22Rv1 (cell line): Measurements from ENCODE around the gene EYS.

Experiments used
- H3K27ac ChIP-seq: fragments of 450-650 bp; 2 replicates; pipeline ENCODE4 v1.5.1; 2017
- CTCF ChIP-seq: fragments of 450-650 bp; IDR thresholded peaks from 2 replicates; pipeline ENCODE4 v1.5.1; 2017; ENCODE audit warnings: mild to moderate bottlenecking
- ZFX ChIP-seq: fragments of 450-650 bp; IDR thresholded peaks from 2 replicates; pipeline ENCODE4 v1.6.1; 2017; ENCODE audit warnings: antibody characterized with exemption, borderline replicate concordance

EYS gene

GRCh38 chr6:64932486-64932885 is 774.5 kb downstream of the EYS start:
- H3K27ac ChIP-seq, result no peak overlapping the region
- TF ChIP-seq ZFX (no peak), CTCF (no peak)

- no peak overlapping the region for H3K27ac ChIP-seq
- TF ChIP-seq ZFX (no peak), CTCF (no peak)
These were observed 776.3 kb downstream of the EYS start for GRCh38 chr6:64930681-64931080.

- TF ChIP-seq ZFX (no peak), CTCF (no peak)
- no peak overlapping the region for H3K27ac ChIP-seq
These were observed 781.0 kb downstream of the EYS start for GRCh38 chr6:64926051-64926450.

GRCh38 chr6:64920257-64920656 is 786.8 kb downstream of the EYS start:
- TF ChIP-seq CTCF, result no peak
- TF ChIP-seq ZFX, result no peak
- H3K27ac ChIP-seq, result no peak overlapping the region

GRCh38 chr6:64914124-64914523 is 792.9 kb downstream of the EYS start:
- no peak overlapping the region for H3K27ac ChIP-seq
- no peak for TF ChIP-seq ZFX
- no peak for TF ChIP-seq CTCF

GRCh38 chr6:64912966-64913365 is 794.1 kb downstream of the EYS start:
- TF ChIP-seq ZFX (no peak), CTCF (no peak)

GRCh38 chr6:64908104-64908503 is 798.9 kb downstream of the EYS start:
- TF ChIP-seq ZFX (no peak), CTCF (no peak)
- no peak overlapping the region for H3K27ac ChIP-seq

More at GRCh38 chr6:64912966-64913365, 794.1 kb downstream of the EYS start:
- no peak overlapping the region for H3K27ac ChIP-seq
